ENCODE data around the gene HS1BP3. TPM values are rescaled to one million over a fixed set of nuclear protein-coding genes. Genes with fewer than 3 reads are reported as not detected.

HS1BP3 gene
- total RNA-seq, 5 donors from 2014 or later (not counting 1 experiment from before 2014, with no cell fraction given) = 11.1 to 20.7 (median 17.2) TPM

GRCh38 chr2:20662308-20662937 is 11.5 kb upstream of the HS1BP3 start:
- DNase-seq (no peak), ATAC-seq (replicated peaks in 1 of 4) (no peak)
- Histone ChIP-seq H3K27me3 (replicated peaks in 1 of 2; ENCODE audit: control insufficient read depth in 2 of 2, extremely low read depth in 1 of 2, insufficient read depth in 2 of 2, low read length in 1 of 2) (peaks cover 19 to 61% of the 10 kb centered on the region in 2 experiments), H3K27ac (ENCODE audit: low read length) (no peak overlapping the region), H3K4me1 (ENCODE audit: control insufficient read depth in 1 of 2, extremely low read depth in 1 of 2, insufficient read depth in 2 of 2, low read length in 2 of 2) (peaks cover 0 to 24% of the 10 kb centered on the region in 2 experiments), H3K4me3 (ENCODE audit: control insufficient read depth in 1 of 2, extremely low read depth in 1 of 2, low read length in 1 of 2) (no peak overlapping the region), H3K9me3 (no peaks in the 10 kb centered on the region), H3K36me3 (ENCODE audit: control insufficient read depth in 2 of 2, extremely low read depth in 1 of 2, insufficient read depth in 1 of 2, low read length in 1 of 2) (no peaks in the 10 kb centered on the region)
- H3K27me3 Mint-ChIP-seq = peaks cover 60 to 70% of the 10 kb centered on the region in 2 donors
- peaks cover 6 to 12% (median 12%) of the 10 kb centered on the region in 3 donors for H3K4me1 Mint-ChIP-seq
- no CpG with 5 or more reads among the region's 5 CpGs for WGBS (ENCODE audit: insufficient coverage)
- POLR2A ChIA-PET = interaction anchor here in 1 of 2 donors (0.6 kb wide), 1 partner anchor 301 kb away, joined by 5 read pairs; no protein-coding TSS in a partner anchor
- H3K27ac Mint-ChIP-seq = no peak overlapping the region
- CTCF ChIA-PET = interaction anchor here (0.7 to 3.7 kb wide), 12 partner anchors 11 to 351 kb away, joined by 3 to 63 read pairs (median 4); partner anchors contain the start of gene HS1BP3 (in 2 of the 2)
- H3K4me3 Mint-ChIP-seq = no peak overlapping the region
- no peaks in the 10 kb centered on the region for H3K9me3 Mint-ChIP-seq
- no peaks in the 10 kb centered on the region for H3K36me3 Mint-ChIP-seq

- H3K27ac ChIP-seq (ENCODE audit: low read length) = no peak overlapping the region
- Mint-ChIP-seq H3K4me1 (peaks cover 6 to 12% (median 12%) of the 10 kb centered on the region in 3 donors), H3K27me3 (peaks cover 60 to 70% of the 10 kb centered on the region in 2 donors), H3K9me3 (no peaks in the 10 kb centered on the region), H3K4me3 (no peak overlapping the region), H3K27ac (no peak overlapping the region), H3K36me3 (no peaks in the 10 kb centered on the region)
- H3K27me3 ChIP-seq (replicated peaks in 1 of 2; ENCODE audit: control insufficient read depth in 2 of 2, extremely low read depth in 1 of 2, insufficient read depth in 2 of 2, low read length in 1 of 2) = peaks cover 19 to 59% of the 10 kb centered on the region in 2 experiments
- peaks cover 0 to 21% of the 10 kb centered on the region in 2 experiments for H3K4me1 ChIP-seq (ENCODE audit: control insufficient read depth in 1 of 2, extremely low read depth in 1 of 2, insufficient read depth in 2 of 2, low read length in 2 of 2)
- ChIA-PET POLR2A (interaction anchor here (0.6 kb wide), 4 partner anchors 10 to 302 kb away, joined by 3 to 5 read pairs (median 3); partner anchors contain the start of gene HS1BP3 (in 1 of the 2)), CTCF (interaction anchor here (0.6 to 3.7 kb wide), 26 partner anchors 10 to 656 kb away, joined by 3 to 63 read pairs (median 4); partner anchors contain the start of genes HS1BP3 (in 2 of the 2) and RHOB (in 1 of the 2))
- H3K9me3 ChIP-seq = no peaks in the 10 kb centered on the region
- WGBS (ENCODE audit: insufficient coverage) = 42% methylated on average over 9 of the region's 11 CpGs
- ATAC-seq (replicated peaks in 1 of 4) (peak; percentile 65 to 79 (median 75)), DNase-seq (peak in 34 of 35 experiments; percentile 20 to 85 (median 50))
- H3K4me3 ChIP-seq (ENCODE audit: control insufficient read depth in 1 of 2, extremely low read depth in 1 of 2, low read length in 1 of 2) = no peak overlapping the region
- no peaks in the 10 kb centered on the region for H3K36me3 ChIP-seq (ENCODE audit: control insufficient read depth in 2 of 2, extremely low read depth in 1 of 2, insufficient read depth in 1 of 2, low read length in 1 of 2)
These were observed 10.8 kb upstream of the HS1BP3 start for GRCh38 chr2:20661421-20662307.

DNA sequence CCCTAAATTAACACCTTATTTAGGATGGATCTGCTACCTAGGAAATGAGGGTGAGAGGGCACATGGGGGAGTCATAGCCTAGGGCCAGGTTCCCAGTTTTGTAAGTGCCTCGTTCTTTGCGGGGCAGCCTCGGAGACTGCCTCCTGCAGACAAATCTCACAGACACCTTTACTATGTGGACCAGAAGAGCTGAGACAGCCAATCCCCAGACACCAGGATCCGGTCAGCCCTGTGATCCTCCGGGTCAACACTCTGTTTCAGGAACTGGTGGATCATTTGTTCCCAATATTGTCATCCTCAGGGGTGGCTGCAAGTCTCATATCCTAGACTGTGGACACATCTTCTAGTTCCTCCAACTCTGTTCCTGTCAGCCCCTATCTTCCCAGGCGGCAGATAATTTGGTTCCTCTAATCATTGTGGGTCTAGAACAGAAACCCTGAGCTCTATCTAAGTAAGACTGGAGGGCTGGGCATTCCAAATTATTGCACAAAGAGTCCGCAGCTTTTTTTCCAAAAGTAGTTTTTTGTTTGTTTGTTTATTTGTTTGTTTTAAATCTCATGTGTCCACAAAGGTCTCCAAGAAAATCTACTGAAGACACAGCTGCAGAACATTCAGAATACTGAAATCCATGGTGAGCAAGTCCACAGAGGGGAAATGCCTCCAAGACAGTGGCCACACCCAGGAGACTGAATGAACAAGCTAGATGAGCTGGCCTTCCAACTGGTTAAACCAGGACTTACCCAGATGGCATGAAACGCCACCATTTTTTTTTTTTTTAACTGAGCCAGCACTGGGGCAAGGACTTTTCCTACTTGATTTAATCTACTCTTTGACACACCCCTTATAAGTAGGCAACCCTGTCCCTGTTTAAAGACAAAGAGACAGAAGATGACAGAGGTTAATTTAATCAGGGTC is 9.9 kb upstream of the HS1BP3 start:
- peaks cover 6 to 8% (median 7%) of the 10 kb centered on the region in 3 donors for H3K4me1 Mint-ChIP-seq
- peaks cover 60 to 65% of the 10 kb centered on the region in 2 donors for H3K27me3 Mint-ChIP-seq

DNA sequence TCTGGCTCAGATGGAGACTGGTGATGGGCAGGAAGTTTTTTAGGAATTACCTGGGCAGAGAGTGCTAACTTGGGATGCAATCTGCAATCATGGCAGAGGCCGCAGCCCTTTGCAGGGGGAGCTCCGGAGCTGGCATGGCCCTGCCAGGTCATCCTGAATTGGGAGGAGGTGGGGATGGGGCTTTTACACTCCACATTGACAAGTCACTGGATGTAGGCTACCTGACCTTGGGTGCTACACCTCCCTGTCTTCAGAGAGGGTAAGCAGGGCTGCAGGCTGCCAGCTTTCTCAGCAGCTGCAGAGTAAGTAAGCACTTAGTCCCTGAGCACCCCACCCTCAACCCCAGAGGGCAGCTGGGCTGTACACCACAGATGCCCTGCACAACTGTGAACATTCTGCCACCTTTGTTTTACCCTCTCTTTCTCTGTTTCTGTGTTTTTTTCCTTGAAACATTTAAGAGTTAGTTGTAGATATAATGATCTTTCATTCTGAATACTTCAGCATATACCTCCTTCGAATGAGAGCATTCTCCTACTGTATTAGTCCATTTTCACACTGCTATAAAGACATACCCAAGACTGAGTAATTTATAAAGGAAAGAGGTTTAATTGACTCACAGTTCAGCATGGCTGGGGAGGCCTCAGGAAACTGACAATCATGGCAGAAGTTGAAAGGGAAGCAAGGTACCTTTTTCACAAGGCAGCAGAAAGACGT is 6.8 kb upstream of the HS1BP3 start:
- Mint-ChIP-seq H3K9me3 (no peaks in the 10 kb centered on the region), H3K36me3 (no peaks in the 10 kb centered on the region), H3K27ac (no peak overlapping the region), H3K4me1 (peaks cover 0 to 4% (median 0%) of the 10 kb centered on the region in 3 donors), H3K27me3 (peaks cover 39 to 41% of the 10 kb centered on the region in 2 donors), H3K4me3 (no peak overlapping the region)
- Histone ChIP-seq H3K4me3 (ENCODE audit: control insufficient read depth in 1 of 2, extremely low read depth in 1 of 2, low read length in 1 of 2) (no peak overlapping the region), H3K36me3 (ENCODE audit: control insufficient read depth in 2 of 2, extremely low read depth in 1 of 2, insufficient read depth in 1 of 2, low read length in 1 of 2) (no peaks in the 10 kb centered on the region), H3K27ac (ENCODE audit: low read length) (no peak overlapping the region), H3K9me3 (no peaks in the 10 kb centered on the region), H3K27me3 (replicated peaks in 1 of 2; ENCODE audit: control insufficient read depth in 2 of 2, extremely low read depth in 1 of 2, insufficient read depth in 2 of 2, low read length in 1 of 2) (peaks cover 14 to 24% of the 10 kb centered on the region in 2 experiments), H3K4me1 (ENCODE audit: control insufficient read depth in 1 of 2, extremely low read depth in 1 of 2, insufficient read depth in 2 of 2, low read length in 2 of 2) (peaks cover 0 to 5% of the 10 kb centered on the region in 2 experiments)
- ChIA-PET POLR2A (no interaction called here), CTCF (interaction anchor here in 1 of 2 donors (2.0 kb wide), 1 partner anchor 8 kb away, joined by 4 read pairs; no protein-coding TSS in a partner anchor)
- DNase-seq (no peak), ATAC-seq (replicated peaks in 1 of 4) (no peak)
- 100% methylated on average over 1 of the region's 4 CpGs for WGBS (ENCODE audit: insufficient coverage)

More for the DNA sequence above, 9.9 kb upstream of the HS1BP3 start:
- CTCF ChIA-PET = interaction anchor here (0.5 to 3.7 kb wide), 24 partner anchors 9 to 656 kb away, joined by 3 to 63 read pairs (median 4); partner anchors contain the start of genes HS1BP3 (in 2 of the 2) and RHOB (in 1 of the 2)
- H3K9me3 ChIP-seq = no peaks in the 10 kb centered on the region
- ATAC-seq (replicated peaks in 1 of 4) = no peak
- H3K36me3 ChIP-seq (ENCODE audit: control insufficient read depth in 2 of 2, extremely low read depth in 1 of 2, insufficient read depth in 1 of 2, low read length in 1 of 2) = no peaks in the 10 kb centered on the region
- Mint-ChIP-seq H3K9me3 (no peaks in the 10 kb centered on the region), H3K4me3 (no peak overlapping the region), H3K36me3 (no peaks in the 10 kb centered on the region), H3K27ac (no peak overlapping the region)
- no peak for DNase-seq
- POLR2A ChIA-PET = interaction anchor here in 1 of 2 donors (0.6 kb wide), 3 partner anchors 10 to 179 kb away, joined by 3 read pairs; partner anchors contain the start of gene HS1BP3
- H3K27me3 ChIP-seq (replicated peaks in 1 of 2; ENCODE audit: control insufficient read depth in 2 of 2, extremely low read depth in 1 of 2, insufficient read depth in 2 of 2, low read length in 1 of 2) = peaks cover 19 to 55% of the 10 kb centered on the region in 2 experiments
- WGBS (ENCODE audit: insufficient coverage) = 41% methylated on average over 3 of the region's 8 CpGs
- H3K4me3 ChIP-seq (ENCODE audit: control insufficient read depth in 1 of 2, extremely low read depth in 1 of 2, low read length in 1 of 2) = no peak overlapping the region
- H3K27ac ChIP-seq (ENCODE audit: low read length) = no peak overlapping the region
- H3K4me1 ChIP-seq (ENCODE audit: control insufficient read depth in 1 of 2, extremely low read depth in 1 of 2, insufficient read depth in 2 of 2, low read length in 2 of 2) = peaks cover 0 to 12% of the 10 kb centered on the region in 2 experiments

DNA sequence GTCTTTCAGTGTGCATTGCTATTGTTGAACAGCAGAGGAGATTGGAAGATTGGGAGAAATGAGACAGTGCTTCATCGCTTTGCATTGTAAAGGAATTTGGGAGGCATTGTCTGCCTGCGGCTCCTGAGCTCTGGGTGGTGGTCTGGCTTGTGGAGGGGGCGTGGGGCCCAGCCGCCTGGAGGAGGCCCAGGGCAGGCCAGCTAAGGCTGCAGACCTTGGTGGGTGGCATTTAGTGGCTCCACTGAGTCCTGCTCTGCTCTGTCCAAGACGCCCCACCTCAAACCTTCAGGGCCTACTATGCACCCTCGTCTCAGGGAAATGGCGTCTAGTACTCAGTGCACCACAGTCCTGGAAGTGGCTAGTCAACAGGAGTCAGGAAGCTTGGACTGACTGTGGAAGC is 5.7 kb upstream of the HS1BP3 start:
- no peak overlapping the region for H3K27ac Mint-ChIP-seq
- no peaks in the 10 kb centered on the region for H3K36me3 Mint-ChIP-seq
- Histone ChIP-seq H3K4me1 (ENCODE audit: control insufficient read depth in 1 of 2, extremely low read depth in 1 of 2, insufficient read depth in 2 of 2, low read length in 2 of 2) (peaks cover 0 to 6% of the 10 kb centered on the region in 2 experiments), H3K27me3 (replicated peaks in 1 of 2; ENCODE audit: control insufficient read depth in 2 of 2, extremely low read depth in 1 of 2, insufficient read depth in 2 of 2, low read length in 1 of 2) (peaks cover 13 to 14% of the 10 kb centered on the region in 2 experiments), H3K36me3 (ENCODE audit: control insufficient read depth in 2 of 2, extremely low read depth in 1 of 2, insufficient read depth in 1 of 2, low read length in 1 of 2) (no peaks in the 10 kb centered on the region), H3K27ac (ENCODE audit: low read length) (no peak overlapping the region), H3K4me3 (ENCODE audit: control insufficient read depth in 1 of 2, extremely low read depth in 1 of 2, low read length in 1 of 2) (no peak overlapping the region), H3K9me3 (no peaks in the 10 kb centered on the region)
- H3K27me3 Mint-ChIP-seq = peaks cover 28 to 29% of the 10 kb centered on the region in 2 donors
- peaks cover 5 to 11% (median 5%) of the 10 kb centered on the region in 3 donors for H3K4me1 Mint-ChIP-seq
- ChIA-PET POLR2A (no interaction called here), CTCF (interaction anchor here (0.6 to 2.0 kb wide), 4 partner anchors 10 to 1387 kb away, joined by 4 to 10 read pairs (median 6); no protein-coding TSS in a partner anchor)
- no peak for ATAC-seq (replicated peaks in 1 of 4)
- no peak overlapping the region for H3K4me3 Mint-ChIP-seq
- H3K9me3 Mint-ChIP-seq = no peaks in the 10 kb centered on the region
- 90% methylated on average over 7 of the region's 7 CpGs for WGBS (ENCODE audit: insufficient coverage)
- DNase-seq = no peak

All from T-cell (primary cell).